H1 (cell line): ENCODE data around the gene SPDEF. TPM values are rescaled to one million over a fixed set of nuclear protein-coding genes. Genes with fewer than 3 reads are reported as not detected.

Source experiments
- BACH1 ChIP-seq: IDR thresholded peaks from 2 replicates; pipeline ENCODE4 v1.6.1; 2012; ENCODE audit warnings: low read length, improper control_type of control experiment
- EZH2 ChIP-seq: fragments of 200-600 bp; sonication (generic); IDR thresholded peaks from 2 replicates; pipeline ENCODE4 v1.7.1; 2012; ENCODE audit warnings: low read depth, mild to moderate bottlenecking, moderate library complexity, low read length, inconsistent platforms; ENCODE audit not compliant: severe bottlenecking
- FOSL1 ChIP-seq: IDR thresholded peaks from 2 replicates; pipeline ENCODE4 v1.6.1; 2011; ENCODE audit warnings: mild to moderate bottlenecking, low read depth, low read length, moderate library complexity; ENCODE audit not compliant: insufficient read depth
- GTF2F1 ChIP-seq: IDR thresholded peaks from 2 replicates; pipeline ENCODE4 v1.6.1; 2012; ENCODE audit warnings: low read depth, low read length, improper control_type of control experiment, borderline replicate concordance
- KDM4A ChIP-seq: IDR thresholded peaks from one replicate; pipeline ENCODE4 v1.7.1; 2012; ENCODE audit warnings: low read depth, mild to moderate bottlenecking, moderate library complexity, low read length, inconsistent platforms; ENCODE audit not compliant: severe bottlenecking
- POLR2AphosphoS5 ChIP-seq: IDR thresholded peaks from 2 replicates; pipeline ENCODE4 v1.6.1; 2011; ENCODE audit warnings: low read depth, low read length
- SP4 ChIP-seq: IDR thresholded peaks from 2 replicates; pipeline ENCODE4 v1.6.1; 2012; ENCODE audit warnings: low read length, inconsistent platforms
- polyA plus RNA-seq, 7 experiments: library from polyadenylated mRNA; depleted of rRNA in 3 of 7; stranded (reverse) in 5 of 7; unstranded in 2 of 7; fragments of >200 nt in 5 of 7; fragments of 200-250 nt in 2 of 7; gene quantifications; 1 replicate in 5 of 7; 2 replicates in 1 of 7; 4 replicates in 1 of 7; pipeline versions ENCODE4 v1.2.1 to v1.2.3, GENCODE V29; 2011 to 2013; ENCODE audit warnings: missing spikeins in 2 of 7, mixed read lengths in 2 of 7
- total RNA-seq: library from RNA; stranded (reverse); fragmentation: NEBNext Ultra II Directional; extraction: Animal tissue kit (Norgen Biotek cat#: 25700); gene quantifications from 2 replicates; pipeline ENCODE4 v1.2.1, GENCODE V29; 2021
- TF ChIP-seq, protein P1 (sequence below): fragments of 300-600 bp; sonication (generic); IDR thresholded peaks from 2 replicates; pipeline ENCODE4 v1.7.1; 2012; ENCODE audit warnings: low read length, moderate library complexity, mild to moderate bottlenecking, inconsistent platforms; ENCODE audit not compliant: insufficient replicate concordance
- TF ChIP-seq, protein P2 (sequence below), 3 experiments: IDR thresholded peaks; 1 replicate in 2 of 3; 2 replicates in 1 of 3; pipeline versions ENCODE4 v1.5.1 to v1.6.1; 2011; ENCODE audit warnings: low read length in 3 of 3, mild to moderate bottlenecking in 3 of 3, inconsistent platforms in 2 of 3, low read depth in 1 of 3, moderate library complexity in 1 of 3; ENCODE audit not compliant: insufficient read depth in 1 of 3; ENCODE audit errors: control extremely low read depth in 1 of 3

Gene SPDEF
- total and polyA plus RNA-seq, 2 of the 8 experiments (the other 6 are each of a cell fraction or from before 2014, with no cell fraction given): 0.15 to 0.30 TPM

GRCh38 chr6:34534656-34535055, 21.5 kb downstream of the SPDEF start (continued):
- TF ChIP-seq, protein P1, sequence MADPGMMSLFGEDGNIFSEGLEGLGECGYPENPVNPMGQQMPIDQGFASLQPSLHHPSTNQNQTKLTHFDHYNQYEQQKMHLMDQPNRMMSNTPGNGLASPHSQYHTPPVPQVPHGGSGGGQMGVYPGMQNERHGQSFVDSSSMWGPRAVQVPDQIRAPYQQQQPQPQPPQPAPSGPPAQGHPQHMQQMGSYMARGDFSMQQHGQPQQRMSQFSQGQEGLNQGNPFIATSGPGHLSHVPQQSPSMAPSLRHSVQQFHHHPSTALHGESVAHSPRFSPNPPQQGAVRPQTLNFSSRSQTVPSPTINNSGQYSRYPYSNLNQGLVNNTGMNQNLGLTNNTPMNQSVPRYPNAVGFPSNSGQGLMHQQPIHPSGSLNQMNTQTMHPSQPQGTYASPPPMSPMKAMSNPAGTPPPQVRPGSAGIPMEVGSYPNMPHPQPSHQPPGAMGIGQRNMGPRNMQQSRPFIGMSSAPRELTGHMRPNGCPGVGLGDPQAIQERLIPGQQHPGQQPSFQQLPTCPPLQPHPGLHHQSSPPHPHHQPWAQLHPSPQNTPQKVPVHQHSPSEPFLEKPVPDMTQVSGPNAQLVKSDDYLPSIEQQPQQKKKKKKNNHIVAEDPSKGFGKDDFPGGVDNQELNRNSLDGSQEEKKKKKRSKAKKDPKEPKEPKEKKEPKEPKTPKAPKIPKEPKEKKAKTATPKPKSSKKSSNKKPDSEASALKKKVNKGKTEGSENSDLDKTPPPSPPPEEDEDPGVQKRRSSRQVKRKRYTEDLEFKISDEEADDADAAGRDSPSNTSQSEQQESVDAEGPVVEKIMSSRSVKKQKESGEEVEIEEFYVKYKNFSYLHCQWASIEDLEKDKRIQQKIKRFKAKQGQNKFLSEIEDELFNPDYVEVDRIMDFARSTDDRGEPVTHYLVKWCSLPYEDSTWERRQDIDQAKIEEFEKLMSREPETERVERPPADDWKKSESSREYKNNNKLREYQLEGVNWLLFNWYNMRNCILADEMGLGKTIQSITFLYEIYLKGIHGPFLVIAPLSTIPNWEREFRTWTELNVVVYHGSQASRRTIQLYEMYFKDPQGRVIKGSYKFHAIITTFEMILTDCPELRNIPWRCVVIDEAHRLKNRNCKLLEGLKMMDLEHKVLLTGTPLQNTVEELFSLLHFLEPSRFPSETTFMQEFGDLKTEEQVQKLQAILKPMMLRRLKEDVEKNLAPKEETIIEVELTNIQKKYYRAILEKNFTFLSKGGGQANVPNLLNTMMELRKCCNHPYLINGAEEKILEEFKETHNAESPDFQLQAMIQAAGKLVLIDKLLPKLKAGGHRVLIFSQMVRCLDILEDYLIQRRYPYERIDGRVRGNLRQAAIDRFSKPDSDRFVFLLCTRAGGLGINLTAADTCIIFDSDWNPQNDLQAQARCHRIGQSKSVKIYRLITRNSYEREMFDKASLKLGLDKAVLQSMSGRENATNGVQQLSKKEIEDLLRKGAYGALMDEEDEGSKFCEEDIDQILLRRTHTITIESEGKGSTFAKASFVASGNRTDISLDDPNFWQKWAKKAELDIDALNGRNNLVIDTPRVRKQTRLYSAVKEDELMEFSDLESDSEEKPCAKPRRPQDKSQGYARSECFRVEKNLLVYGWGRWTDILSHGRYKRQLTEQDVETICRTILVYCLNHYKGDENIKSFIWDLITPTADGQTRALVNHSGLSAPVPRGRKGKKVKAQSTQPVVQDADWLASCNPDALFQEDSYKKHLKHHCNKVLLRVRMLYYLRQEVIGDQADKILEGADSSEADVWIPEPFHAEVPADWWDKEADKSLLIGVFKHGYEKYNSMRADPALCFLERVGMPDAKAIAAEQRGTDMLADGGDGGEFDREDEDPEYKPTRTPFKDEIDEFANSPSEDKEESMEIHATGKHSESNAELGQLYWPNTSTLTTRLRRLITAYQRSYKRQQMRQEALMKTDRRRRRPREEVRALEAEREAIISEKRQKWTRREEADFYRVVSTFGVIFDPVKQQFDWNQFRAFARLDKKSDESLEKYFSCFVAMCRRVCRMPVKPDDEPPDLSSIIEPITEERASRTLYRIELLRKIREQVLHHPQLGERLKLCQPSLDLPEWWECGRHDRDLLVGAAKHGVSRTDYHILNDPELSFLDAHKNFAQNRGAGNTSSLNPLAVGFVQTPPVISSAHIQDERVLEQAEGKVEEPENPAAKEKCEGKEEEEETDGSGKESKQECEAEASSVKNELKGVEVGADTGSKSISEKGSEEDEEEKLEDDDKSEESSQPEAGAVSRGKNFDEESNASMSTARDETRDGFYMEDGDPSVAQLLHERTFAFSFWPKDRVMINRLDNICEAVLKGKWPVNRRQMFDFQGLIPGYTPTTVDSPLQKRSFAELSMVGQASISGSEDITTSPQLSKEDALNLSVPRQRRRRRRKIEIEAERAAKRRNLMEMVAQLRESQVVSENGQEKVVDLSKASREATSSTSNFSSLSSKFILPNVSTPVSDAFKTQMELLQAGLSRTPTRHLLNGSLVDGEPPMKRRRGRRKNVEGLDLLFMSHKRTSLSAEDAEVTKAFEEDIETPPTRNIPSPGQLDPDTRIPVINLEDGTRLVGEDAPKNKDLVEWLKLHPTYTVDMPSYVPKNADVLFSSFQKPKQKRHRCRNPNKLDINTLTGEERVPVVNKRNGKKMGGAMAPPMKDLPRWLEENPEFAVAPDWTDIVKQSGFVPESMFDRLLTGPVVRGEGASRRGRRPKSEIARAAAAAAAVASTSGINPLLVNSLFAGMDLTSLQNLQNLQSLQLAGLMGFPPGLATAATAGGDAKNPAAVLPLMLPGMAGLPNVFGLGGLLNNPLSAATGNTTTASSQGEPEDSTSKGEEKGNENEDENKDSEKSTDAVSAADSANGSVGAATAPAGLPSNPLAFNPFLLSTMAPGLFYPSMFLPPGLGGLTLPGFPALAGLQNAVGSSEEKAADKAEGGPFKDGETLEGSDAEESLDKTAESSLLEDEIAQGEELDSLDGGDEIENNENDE: no peak
- TF ChIP-seq, protein P2, sequence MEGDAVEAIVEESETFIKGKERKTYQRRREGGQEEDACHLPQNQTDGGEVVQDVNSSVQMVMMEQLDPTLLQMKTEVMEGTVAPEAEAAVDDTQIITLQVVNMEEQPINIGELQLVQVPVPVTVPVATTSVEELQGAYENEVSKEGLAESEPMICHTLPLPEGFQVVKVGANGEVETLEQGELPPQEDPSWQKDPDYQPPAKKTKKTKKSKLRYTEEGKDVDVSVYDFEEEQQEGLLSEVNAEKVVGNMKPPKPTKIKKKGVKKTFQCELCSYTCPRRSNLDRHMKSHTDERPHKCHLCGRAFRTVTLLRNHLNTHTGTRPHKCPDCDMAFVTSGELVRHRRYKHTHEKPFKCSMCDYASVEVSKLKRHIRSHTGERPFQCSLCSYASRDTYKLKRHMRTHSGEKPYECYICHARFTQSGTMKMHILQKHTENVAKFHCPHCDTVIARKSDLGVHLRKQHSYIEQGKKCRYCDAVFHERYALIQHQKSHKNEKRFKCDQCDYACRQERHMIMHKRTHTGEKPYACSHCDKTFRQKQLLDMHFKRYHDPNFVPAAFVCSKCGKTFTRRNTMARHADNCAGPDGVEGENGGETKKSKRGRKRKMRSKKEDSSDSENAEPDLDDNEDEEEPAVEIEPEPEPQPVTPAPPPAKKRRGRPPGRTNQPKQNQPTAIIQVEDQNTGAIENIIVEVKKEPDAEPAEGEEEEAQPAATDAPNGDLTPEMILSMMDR (IDR thresholded peaks at IDR 0.05; ENCODE audit: control extremely low read depth in 1 of 3, insufficient read depth in 1 of 3, low read depth in 1 of 3, low read length in 3 of 3): no peak
- TF ChIP-seq FOSL1: no peak
- no peak for TF ChIP-seq BACH1
- no peak for TF ChIP-seq SP4
- no peak for TF ChIP-seq EZH2
- TF ChIP-seq GTF2F1: no peak
- TF ChIP-seq POLR2AphosphoS5: no peak
- no peak for TF ChIP-seq KDM4A
